Ovary (tissue), 9 donors: ENCODE measurements around the gene S100A5. TPM values are rescaled to one million over a fixed set of nuclear protein-coding genes. Genes with fewer than 3 reads are reported as not detected.

ENCODE experiments used
- DNase-seq, 5 donors: peaks; one replicate each; pipeline ENCODE4 v3.0.0-alpha.2; 2019 to 2020
- H3K27ac ChIP-seq, 2 donors: fragments of 200-600 bp; one replicate each; pipeline versions ENCODE4 v1.5.1 to v1.8.0; 2019 to 2022
- H3K27me3 ChIP-seq: fragments of 200-600 bp; one replicate; pipeline ENCODE4 v1.8.0; 2022
- H3K36me3 ChIP-seq: fragments of 200-600 bp; sonication (generic); one replicate; pipeline ENCODE4 v1.5.1; 2019
- H3K4me1 ChIP-seq: one replicate; pipeline ENCODE4 v1.8.1; 2013; ENCODE audit warnings: mild to moderate bottlenecking, moderate library complexity; ENCODE audit not compliant: insufficient read depth
- H3K4me3 ChIP-seq: fragments of 200-600 bp; sonication (generic); one replicate; pipeline ENCODE4 v1.5.1; 2017
- H3K9me3 ChIP-seq, 2 donors: fragments of 200-600 bp in 1 of 2; sonication (generic) in 1 of 2; one replicate each; pipeline versions ENCODE4 v1.5.1 to v1.8.1; 2013 to 2019; ENCODE audit warnings: mild to moderate bottlenecking in 1 of 2, moderate library complexity in 1 of 2
- CTCF ChIP-seq, 3 donors: fragments of 450-650 bp in 2 of 3; fragments of 200-600 bp in 1 of 3; IDR thresholded peaks; one replicate each; pipeline versions ENCODE4 v1.5.1 to v1.8.0; 2016 to 2022; ENCODE audit warnings: antibody characterized with exemption in 3 of 3, mild to moderate bottlenecking in 1 of 3
- EP300 ChIP-seq: sonication (generic); formaldehyde crosslinking; IDR thresholded peaks from one replicate; pipeline ENCODE4 v1.6.1; 2017; ENCODE audit warnings: antibody characterized with exemption
- POLR2A ChIP-seq: fragments of 450-650 bp; IDR thresholded peaks from one replicate; pipeline ENCODE4 v1.6.1; 2017; ENCODE audit warnings: antibody characterized with exemption, mild to moderate bottlenecking, moderate library complexity
- WGBS, 3 donors: extraction: QIAGEN DNeasy Blood & Tissue Kit in 1 of 3; methylation state at CpG; one replicate each; pipeline versions ENCODE4 v1.1.5 to v1.1.7; 2013 to 2017; 5-methylcytosine and 5-hydroxymethylcytosine counted together
- intact Hi-C, 4 donors: fragments of 100-400 bp; cut with DNase I; formaldehyde crosslinking; loops; one replicate each; pipeline versions ENCODE4 v1.11.0 to v1.15.1; 2022 to 2023
- polyA plus RNA-seq, 2 donors: library from polyadenylated mRNA; stranded (reverse); fragments of 200-250 nt in 1 of 2; fragments of 350-450 nt in 1 of 2; fragmentation: Illumina TruSeq in 1 of 2; extraction: RNeasy Lipid Tissue Mini Kit (QIAGEN cat#74804) in 1 of 2; gene quantifications; one replicate each; pipeline ENCODE4 v1.2.3, GENCODE V29; 2013 to 2014
- total RNA-seq, 7 donors: library from RNA; depleted of rRNA in 2 of 7; stranded (reverse); fragments of >200 nt in 2 of 7; fragmentation: NEBNext Ultra II Directional in 3 of 7; extraction: Animal tissue kit (Norgen Biotek cat#: 25700) in 3 of 7; gene quantifications; one replicate each; pipeline versions ENCODE4 v1.1.0 to v1.2.4, GENCODE V29; 2016 to 2023
- donor health status: DM: no; HTN: no; CAD: no; lungs with moderate emphysema.
- donor health status: DM: no; HTN: no; CAD: no.
- donor health status: Bipolar disorder and iron deficiency.
- donor health status: DM: yes; HTN: yes; CAD: no.
- donor health status: DM: no; HTN: no; CAD: no.
- donor health status: DM: yes; HTN: yes; CAD: no.

Gene S100A5
- total and polyA plus RNA-seq, 9 donors: not detected

DNA sequence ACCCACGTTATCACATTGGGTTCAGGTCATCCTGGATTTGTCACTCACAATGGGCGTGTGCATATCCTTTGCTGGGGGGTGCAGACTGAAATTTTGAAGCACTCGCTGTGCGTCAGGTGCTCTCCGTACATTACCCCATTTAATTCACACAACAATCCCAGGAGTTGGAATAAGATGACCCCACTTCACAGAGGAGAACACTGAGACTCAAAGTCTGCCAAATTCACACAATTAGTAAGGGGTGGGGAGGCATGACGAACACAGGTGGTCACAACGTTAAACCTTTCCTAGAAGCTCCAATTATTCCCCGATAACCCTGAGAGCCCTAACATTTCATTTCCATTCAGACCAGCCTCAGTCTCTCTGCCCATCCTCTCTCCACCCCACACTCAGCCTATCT lies 28.7 kb upstream of the S100A5 start:
- DNase-seq: no peak
- Histone ChIP-seq H3K4me1 (peaks cover 18% of the 10 kb centered on the region), H3K9me3 (no peaks in the 10 kb centered on the region), H3K4me3 (no peak overlapping the region), H3K27ac (no peak overlapping the region), H3K27me3 (no peaks in the 10 kb centered on the region), H3K36me3 (no peaks in the 10 kb centered on the region)
- intact Hi-C loops: loop anchor here in 3 of 4 donors (2.0 to 10.0 kb wide), 3 partner anchors 37 to 217 kb away; partner anchors contain the start of gene S100A9 (in 1 of the 3)
- TF ChIP-seq EP300: no peak
- TF ChIP-seq CTCF (IDR thresholded peaks at IDR 0.05): no peak
- TF ChIP-seq POLR2A: no peak
- WGBS, 3 donors: 83 to 87% (median 87%) methylated on average over 8 of the region's 8 CpGs

DNA sequence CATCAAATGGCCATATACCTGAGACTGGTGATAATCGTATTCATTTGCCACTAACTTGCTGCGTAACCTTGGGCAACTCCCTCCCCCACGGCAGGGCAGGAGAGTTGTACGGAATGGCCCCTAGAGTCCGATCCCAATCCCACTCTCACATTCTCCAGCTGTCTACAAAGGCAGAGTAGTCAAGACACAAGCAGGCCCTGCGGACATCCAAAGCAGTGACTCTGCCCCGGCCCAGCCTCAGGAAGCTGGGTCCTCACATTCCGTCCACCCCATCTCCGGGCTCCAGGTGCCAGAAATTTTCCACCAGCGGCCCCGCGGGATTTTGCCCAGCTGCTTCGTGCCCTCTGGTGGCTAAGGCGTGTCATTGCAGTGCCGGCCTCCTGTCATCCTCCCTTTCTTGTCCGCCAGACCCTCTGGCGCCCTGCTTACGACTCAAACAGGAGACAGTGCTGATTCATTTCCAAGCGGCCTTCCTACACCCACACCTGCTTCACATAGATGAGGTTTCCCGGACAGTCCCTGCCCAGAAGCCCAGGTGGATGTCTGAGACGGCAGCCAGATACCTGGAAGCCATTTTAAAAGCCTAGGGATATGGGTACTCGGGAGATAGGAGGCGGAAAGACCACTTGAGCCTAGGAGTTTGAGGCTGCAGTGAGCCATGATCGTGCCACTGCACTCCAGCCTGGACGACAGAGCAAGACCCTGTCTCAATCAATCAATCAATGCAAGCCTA lies 27.8 kb upstream of the S100A5 start:
- intact Hi-C loops: loop anchor here (1.0 to 10.0 kb wide), 5 partner anchors 35 to 216 kb away; partner anchors contain the start of gene S100A9 (in 1 of the 4)
- 12 to 13% (median 12%) methylated on average over 25 of the region's 25 CpGs for WGBS, 3 donors
- TF ChIP-seq CTCF (IDR thresholded peaks at IDR 0.05) (peak; percentile 96 to 98 (median 97)), EP300 (no peak), POLR2A (no peak)
- Histone ChIP-seq H3K4me1 (peaks cover 18% of the 10 kb centered on the region), H3K9me3 (no peaks in the 10 kb centered on the region), H3K27ac (peak overlapping the region; percentile 17 to 34), H3K36me3 (no peaks in the 10 kb centered on the region), H3K4me3 (peak overlapping the region; percentile 19), H3K27me3 (no peaks in the 10 kb centered on the region)
- peak; percentile 89 to 93 (median 92) for DNase-seq

DNA sequence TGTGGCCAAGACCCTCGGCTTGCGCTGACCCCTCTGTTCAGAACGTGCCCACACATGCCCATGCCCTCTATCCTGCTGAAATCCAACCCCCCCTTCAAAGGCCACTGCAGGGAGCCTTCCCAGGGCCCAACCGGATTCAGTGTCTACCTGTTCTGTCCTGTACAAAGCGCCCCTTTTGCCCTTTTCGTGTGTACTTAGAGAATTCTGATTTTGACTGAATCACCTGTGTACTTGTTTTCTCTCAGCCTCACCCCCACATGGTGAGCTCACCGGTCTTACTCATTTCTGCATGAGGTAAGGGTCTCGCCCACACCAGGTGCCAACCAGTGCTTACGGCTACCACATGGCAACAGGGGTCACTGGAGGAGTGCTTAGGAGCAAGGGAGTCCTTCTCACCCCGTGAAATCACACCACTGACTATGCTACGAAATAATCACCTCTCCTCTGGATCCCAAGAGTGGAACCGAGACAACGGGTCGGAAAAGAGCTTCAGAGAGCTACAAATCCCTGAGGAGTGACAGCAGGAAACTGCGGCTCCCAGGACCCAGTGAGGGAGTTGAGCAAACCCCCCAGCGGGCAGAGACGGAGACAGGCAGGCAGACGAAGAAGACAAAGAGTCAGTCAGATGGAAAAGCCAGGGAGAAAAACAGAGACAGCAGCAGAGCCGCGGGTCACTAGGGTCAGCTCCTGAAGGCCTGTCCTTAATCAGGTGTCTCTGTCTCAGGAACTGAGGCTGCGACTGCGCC lies 27.1 kb upstream of the S100A5 start:
- WGBS, 3 donors: 81 to 86% (median 84%) methylated on average over 22 of the region's 22 CpGs
- H3K27me3 ChIP-seq: no peaks in the 10 kb centered on the region
- no peaks in the 10 kb centered on the region for H3K9me3 ChIP-seq
- intact Hi-C loops: loop anchor here (1.0 to 10.0 kb wide), 6 partner anchors 34 to 215 kb away; partner anchors contain the start of gene S100A9 (in 1 of the 4)
- H3K4me3 ChIP-seq: peak overlapping the region; percentile 19
- peaks cover 16% of the 10 kb centered on the region for H3K4me1 ChIP-seq
- no peak for DNase-seq
- TF ChIP-seq POLR2A (no peak), CTCF (IDR thresholded peaks at IDR 0.05) (no peak), EP300 (no peak)
- H3K27ac ChIP-seq: peak overlapping the region; percentile 17 to 90
- H3K36me3 ChIP-seq: no peaks in the 10 kb centered on the region

GRCh38 chr1:153566414-153567371 lies 26.0 kb upstream of the S100A5 start:
- DNase-seq: peak; percentile 89 to 96 (median 91)
- Histone ChIP-seq H3K4me3 (no peak overlapping the region), H3K27me3 (no peaks in the 10 kb centered on the region), H3K36me3 (no peaks in the 10 kb centered on the region), H3K27ac (peak overlapping the region; percentile 83 to 90), H3K9me3 (no peaks in the 10 kb centered on the region), H3K4me1 (peaks cover 16% of the 10 kb centered on the region)
- 49 to 54% (median 52%) methylated on average over 14 to 16 of the region's 16 CpGs for WGBS, 3 donors
- no peak for TF ChIP-seq POLR2A
- TF ChIP-seq CTCF (IDR thresholded peaks at IDR 0.05): no peak
- no peak for TF ChIP-seq EP300
- intact Hi-C loops: loop anchor here (1.0 to 10.0 kb wide), 5 partner anchors 30 to 214 kb away; partner anchors contain the start of gene S100A9 (in 1 of the 4)
